ENCODE data around the gene GMEB2. TPM values are rescaled to one million over a fixed set of nuclear protein-coding genes. Genes with fewer than 3 reads are reported as not detected.

GMEB2 gene
- total RNA-seq, 1 experiment from 2014 or later, result 14.3 TPM

- Histone ChIP-seq H3K79me2 (ENCODE audit: insufficient read depth, low read length) (no peaks in the 10 kb centered on the region), H3K79me1 (ENCODE audit: insufficient read depth, low read depth, low read length, poor library complexity, severe bottlenecking) (no peaks in the 10 kb centered on the region), H2BK15ac (ENCODE audit: low read depth, low read length) (no peak overlapping the region), H4K91ac (ENCODE audit: insufficient read length, low read depth, low read length) (no peak overlapping the region), H3K4me2 (ENCODE audit: insufficient read depth, insufficient read length, low read length) (no peak overlapping the region), H4K5ac (ENCODE audit: insufficient read length, low read depth, low read length) (no peak overlapping the region), H3K27ac (ENCODE audit: insufficient read length, low read depth, low read length) (no peak overlapping the region), H2BK120ac (ENCODE audit: low read depth, low read length, poor library complexity, severe bottlenecking) (no peak overlapping the region), H3T11ph (ENCODE audit: low read length) (no peak overlapping the region), H2AK5ac (ENCODE audit: insufficient read length, low read length) (no peak overlapping the region), H4K8ac (replicated peaks; ENCODE audit: insufficient read length, low read depth, low read length) (no peak overlapping the region), H3K4me1 (ENCODE audit: insufficient read depth, low read length) (no peaks in the 10 kb centered on the region), H3K23me2 (ENCODE audit: insufficient read length, low read depth, low read length, poor library complexity, severe bottlenecking) (peaks cover 7% of the 10 kb centered on the region), H3K56ac (ENCODE audit: insufficient read length, low read depth, low read length) (no peak overlapping the region), H4K20me1 (ENCODE audit: control insufficient read depth, insufficient read depth, insufficient read length) (no peaks in the 10 kb centered on the region), H2BK5ac (ENCODE audit: insufficient read length, low read length) (no peak overlapping the region), H3K9ac (ENCODE audit: extremely low read depth, insufficient read length, low read length) (no peak overlapping the region), H3K18ac (ENCODE audit: insufficient read length, low read depth, low read length) (no peak overlapping the region), H3K9me3 (ENCODE audit: control insufficient read depth, low read depth, low read length) (no peaks in the 10 kb centered on the region), H3K23ac (ENCODE audit: insufficient read length, low read depth, low read length) (no peak overlapping the region), H3K14ac (ENCODE audit: insufficient read depth, low read length) (no peak overlapping the region), H2BK20ac (ENCODE audit: low read depth, low read length, poor library complexity, severe bottlenecking) (no peak overlapping the region), H3K4ac (ENCODE audit: low read depth, low read length) (no peak overlapping the region), H2BK12ac (ENCODE audit: insufficient read length, low read depth, low read length) (no peak overlapping the region), H2AFZ (ENCODE audit: low read length) (no peak overlapping the region), H3K27me3 (ENCODE audit: insufficient read depth, low read length) (no peaks in the 10 kb centered on the region)
- no peak for DNase-seq
- H3K27me3 Mint-ChIP-seq (ENCODE audit: low read depth), result peaks cover 3% of the 10 kb centered on the region
- no peak overlapping the region for H3K4me3 Mint-ChIP-seq
- H3K36me3 Mint-ChIP-seq (ENCODE audit: insufficient read depth in 1 of 3, low read depth in 3 of 3), result peaks cover 0 to 3% (median 2%) of the 10 kb centered on the region in 3 experiments; a peak in 2 of 7 replicates
- H3K9me3 Mint-ChIP-seq, result no peaks in the 10 kb centered on the region; a peak in 1 of 5 replicates
- H3K4me1 Mint-ChIP-seq, result peaks cover 6 to 15% of the 10 kb centered on the region in 2 experiments
- no peak overlapping the region for H3K27ac Mint-ChIP-seq
- no peak for TF ChIP-seq CTCF (conservative IDR thresholded peaks at IDR 0.05)
- no CpG with 5 or more reads among the region's 8 CpGs for WGBS (ENCODE audit: extremely low coverage, insufficient read length, low lambda C conversion rate)
Measured at GRCh38 chr20:63640086-63640485, 13.2 kb upstream of the GMEB2 start.
